Skeletal muscle tissue (tissue), 4 donors: ENCODE measurements around the gene FAM222A. TPM values are rescaled to one million over a fixed set of nuclear protein-coding genes. Genes with fewer than 3 reads are reported as not detected.

ENCODE experiments used
- H3K27ac ChIP-seq: one replicate; pipeline ENCODE4 v1.7.0; 2013; ENCODE audit warnings: mild to moderate bottlenecking, low read depth, low read length, inconsistent platforms
- H3K27me3 ChIP-seq, 3 donors: one replicate each; pipeline ENCODE4 v1.7.0; 2013; ENCODE audit warnings: low read length in 3 of 3; ENCODE audit not compliant: control insufficient read depth in 3 of 3, insufficient read depth in 3 of 3
- H3K36me3 ChIP-seq, 3 donors: one replicate each; pipeline ENCODE4 v1.7.0; 2013; ENCODE audit warnings: low read length in 3 of 3; ENCODE audit not compliant: control insufficient read depth in 3 of 3, insufficient read depth in 3 of 3
- H3K4me1 ChIP-seq, 3 donors: one replicate each; pipeline ENCODE4 v1.7.0; 2013; ENCODE audit warnings: low read length in 3 of 3, mild to moderate bottlenecking in 3 of 3; ENCODE audit not compliant: control insufficient read depth in 3 of 3, insufficient read depth in 3 of 3
- H3K4me3 ChIP-seq, 3 donors: one replicate each; pipeline ENCODE4 v1.7.0; 2013; ENCODE audit warnings: low read length in 3 of 3
- H3K9ac ChIP-seq, 3 donors: one replicate each; pipeline ENCODE4 v1.7.0; 2013; ENCODE audit warnings: low read length in 3 of 3, mild to moderate bottlenecking in 3 of 3, moderate library complexity in 2 of 3, low read depth in 1 of 3
- H3K9me3 ChIP-seq, 3 donors: one replicate each; pipeline ENCODE4 v1.7.0; 2013; ENCODE audit warnings: low read length in 3 of 3; ENCODE audit not compliant: control insufficient read depth in 3 of 3
- total RNA-seq: library from RNA; depleted of rRNA; stranded (reverse); fragments of >200 nt; gene quantifications from one replicate; pipeline ENCODE4 v1.2.3, GENCODE V29; 2014
- donor health status: Osteomylitis.

The FAM222A gene
- total RNA-seq, 1 donor from 2014 or later = 1.0 TPM

- H3K4me3 ChIP-seq = no peak overlapping the region
- no peaks in the 10 kb centered on the region for H3K4me1 ChIP-seq
- peaks cover 13 to 34% (median 21%) of the 10 kb centered on the region in 3 donors for H3K27me3 ChIP-seq
- H3K9me3 ChIP-seq = no peaks in the 10 kb centered on the region
- no peak overlapping the region for H3K9ac ChIP-seq
- H3K27ac ChIP-seq = no peak overlapping the region
- no peaks in the 10 kb centered on the region for H3K36me3 ChIP-seq
Observed at GRCh38 chr12:109815757-109816617, 102.4 kb downstream of the FAM222A start.

DNA sequence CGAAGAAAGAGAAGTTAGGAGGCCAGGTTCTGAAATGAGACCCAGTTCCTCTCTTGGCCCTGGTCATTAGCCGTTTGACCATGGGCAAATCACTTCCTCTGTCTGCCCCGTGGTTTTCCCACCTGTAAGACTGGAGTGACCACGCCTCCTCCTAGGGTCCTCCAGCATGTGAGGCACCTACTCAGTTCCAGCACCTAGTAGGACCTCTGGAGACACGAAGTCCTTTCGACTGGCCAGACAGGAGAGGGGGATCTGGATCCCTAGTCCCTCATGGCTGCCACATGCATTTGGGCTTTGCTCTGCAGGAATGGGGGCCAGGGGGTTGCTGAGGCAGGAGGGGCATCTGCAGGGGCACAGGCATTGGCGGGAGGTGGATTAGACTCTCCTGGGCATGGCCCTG is 103.2 kb downstream of the FAM222A start:
- H3K36me3 ChIP-seq = no peaks in the 10 kb centered on the region
- no peaks in the 10 kb centered on the region for H3K9me3 ChIP-seq
- no peaks in the 10 kb centered on the region for H3K4me1 ChIP-seq
- no peak overlapping the region for H3K9ac ChIP-seq
- H3K4me3 ChIP-seq = no peak overlapping the region
- H3K27ac ChIP-seq = no peak overlapping the region
- peaks cover 15 to 34% (median 21%) of the 10 kb centered on the region in 3 donors for H3K27me3 ChIP-seq

- Histone ChIP-seq H3K9ac (no peak overlapping the region), H3K27ac (no peak overlapping the region), H3K9me3 (no peaks in the 10 kb centered on the region), H3K4me1 (peaks cover 3 to 5% (median 5%) of the 10 kb centered on the region in 3 donors), H3K27me3 (peaks cover 15 to 34% (median 21%) of the 10 kb centered on the region in 3 donors), H3K4me3 (no peak overlapping the region), H3K36me3 (no peaks in the 10 kb centered on the region)
Observed at GRCh38 chr12:109817627-109818231, 104.1 kb downstream of the FAM222A start.

DNA sequence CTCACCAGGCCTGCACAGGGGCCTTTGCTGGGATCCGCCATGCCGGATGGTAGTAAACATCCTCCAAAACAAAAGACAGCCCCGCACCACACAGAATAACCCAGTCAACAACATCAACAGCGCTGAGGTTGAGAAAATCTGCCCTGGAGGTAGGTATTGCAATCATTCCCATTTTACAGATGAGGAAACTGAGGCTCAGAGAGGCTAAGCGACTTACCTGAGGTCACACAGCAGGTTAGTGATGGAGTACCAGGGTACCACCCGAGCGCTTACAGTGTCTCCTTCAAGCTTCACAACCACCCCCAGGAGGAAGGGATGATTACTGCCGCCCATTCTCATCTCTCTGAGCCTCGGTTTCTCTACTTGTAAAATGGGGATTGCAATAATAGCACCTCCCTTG is 104.6 kb downstream of the FAM222A start:
- peaks cover 4 to 10% (median 9%) of the 10 kb centered on the region in 3 donors for H3K4me1 ChIP-seq
- no peaks in the 10 kb centered on the region for H3K9me3 ChIP-seq
- H3K36me3 ChIP-seq = no peaks in the 10 kb centered on the region
- H3K27me3 ChIP-seq = peaks cover 15 to 34% (median 21%) of the 10 kb centered on the region in 3 donors
- no peak overlapping the region for H3K4me3 ChIP-seq
- H3K27ac ChIP-seq = no peak overlapping the region
- H3K9ac ChIP-seq = no peak overlapping the region

GRCh38 chr12:109818905-109819500 is 105.4 kb downstream of the FAM222A start:
- H3K27ac ChIP-seq = no peak overlapping the region
- peaks cover 4 to 12% (median 9%) of the 10 kb centered on the region in 3 donors for H3K4me1 ChIP-seq
- H3K36me3 ChIP-seq = no peaks in the 10 kb centered on the region
- H3K9me3 ChIP-seq = no peaks in the 10 kb centered on the region
- peaks cover 11 to 34% (median 21%) of the 10 kb centered on the region in 3 donors for H3K27me3 ChIP-seq
- H3K9ac ChIP-seq = no peak overlapping the region
- no peak overlapping the region for H3K4me3 ChIP-seq

Other genes starting within 250 kb of the FAM222A start
- gene KCTD10, start 236.5 kb upstream of the FAM222A start, total RNA-seq = 24.0 TPM
- 21.4 TPM for gene UBE3B, start 236.2 kb upstream of the FAM222A start, total RNA-seq
- gene MMAB, start 140.3 kb upstream of the FAM222A start, total RNA-seq = 18.3 TPM
- gene MVK, start 140.0 kb upstream of the FAM222A start, total RNA-seq = 13.0 TPM
- gene TRPV4, start 119.6 kb downstream of the FAM222A start, total RNA-seq = 0.52 TPM
- 18.3 TPM for gene GLTP, start 166.7 kb downstream of the FAM222A start, total RNA-seq
- gene TCHP, start 186.4 kb downstream of the FAM222A start, total RNA-seq = 3.7 TPM